ENCODE measurements around the gene SLC26A5.

Gene SLC26A5

GRCh38 chr7:103336761-103337160 is 109.2 kb downstream of the SLC26A5 start:
- Histone ChIP-seq H3K9ac (ENCODE audit: low read length) (no peak overlapping the region), H3K27ac (ENCODE audit: low read depth, low read length) (no peak overlapping the region), H3K4me3 (ENCODE audit: low read length) (no peak overlapping the region), H3K4me1 (ENCODE audit: control insufficient read depth, insufficient read depth, low read length) (no peaks in the 10 kb centered on the region), H3K36me3 (ENCODE audit: control insufficient read depth, insufficient read depth, low read length) (peaks cover 14% of the 10 kb centered on the region), H3K27me3 (ENCODE audit: control insufficient read depth, insufficient read depth, low read length) (no peaks in the 10 kb centered on the region)

GRCh38 chr7:103325744-103326143 is 120.3 kb downstream of the SLC26A5 start:
- Histone ChIP-seq H3K27me3 (ENCODE audit: control insufficient read depth, insufficient read depth, low read length) (no peaks in the 10 kb centered on the region), H3K4me3 (ENCODE audit: low read length) (no peak overlapping the region), H3K36me3 (ENCODE audit: control insufficient read depth, insufficient read depth, low read length) (peaks cover 5% of the 10 kb centered on the region), H3K9ac (ENCODE audit: low read length) (no peak overlapping the region), H3K27ac (ENCODE audit: low read depth, low read length) (no peak overlapping the region), H3K4me1 (ENCODE audit: control insufficient read depth, insufficient read depth, low read length) (no peaks in the 10 kb centered on the region)
